A673 (cell line): ENCODE data around the gene RBM15B. TPM values are rescaled to one million over a fixed set of nuclear protein-coding genes. Genes with fewer than 3 reads are reported as not detected.

Experiments used
- BruUV-seq: library from RNA; stranded (reverse); fragments of 400-500 nt; replicated peaks from 2 replicates; lab custom pipeline; 2021; lab: Mats Ljungman, UMichigan
- CTCF ChIA-PET: fragments of 300-600 bp; sonication (Branson Sonifier 250); formaldehyde crosslinking; loops from one replicate; lab custom pipeline; 2022; ENCODE audit warnings: antibody characterized with exemption; lab: Charles Lee
- POLR2A ChIA-PET: fragments of 300-600 bp; sonication (Branson Sonifier 250); formaldehyde crosslinking; loops from one replicate; lab custom pipeline; 2022; ENCODE audit warnings: antibody characterized with exemption; ENCODE audit not compliant: low non-redundant PET; lab: Charles Lee
- DNase-seq: peaks from one replicate; pipeline ENCODE4 v3.0.0-alpha.2; 2015; ENCODE audit warnings: low spot score
- H3K27ac ChIP-seq: fragments of 200-600 bp; sonication (generic); 2 replicates; pipeline ENCODE4 v1.5.1; 2016; ENCODE audit warnings: mixed run types, low read depth, mild to moderate bottlenecking, mixed read lengths, antibody characterized with exemption, low read length; ENCODE audit not compliant: poor library complexity, severe bottlenecking
- H3K27me3 ChIP-seq: fragments of 200-600 bp; sonication (generic); replicated peaks from 2 replicates; pipeline ENCODE4 v1.6.1; 2017; ENCODE audit warnings: mixed run types, low read depth, mild to moderate bottlenecking, mixed read lengths, antibody characterized with exemption, low read length; ENCODE audit not compliant: insufficient read depth, poor library complexity
- H3K36me3 ChIP-seq: fragments of 200-600 bp; sonication (generic); 2 replicates; pipeline ENCODE4 v1.6.1; 2016; ENCODE audit warnings: mixed run types, mild to moderate bottlenecking, mixed read lengths, antibody characterized with exemption, low read length; ENCODE audit not compliant: insufficient read depth, poor library complexity, severe bottlenecking
- H3K4me1 ChIP-seq: fragments of 200-600 bp; sonication (generic); 2 replicates; pipeline ENCODE4 v1.6.1; 2017; ENCODE audit warnings: mixed run types, mild to moderate bottlenecking, mixed read lengths, antibody characterized with exemption, low read length; ENCODE audit not compliant: insufficient read depth, poor library complexity, severe bottlenecking
- H3K4me3 ChIP-seq: fragments of 200-600 bp; sonication (generic); 2 replicates; pipeline ENCODE4 v1.5.1; 2016; ENCODE audit warnings: low read depth, mixed run types, mild to moderate bottlenecking, mixed read lengths, low read length; ENCODE audit not compliant: poor library complexity, severe bottlenecking
- H3K9me3 ChIP-seq: fragments of 200-600 bp; sonication (generic); 2 replicates; pipeline ENCODE4 v1.6.1; 2016; ENCODE audit warnings: mixed run types, low read depth, mild to moderate bottlenecking, mixed read lengths, antibody characterized with exemption, low read length; ENCODE audit not compliant: poor library complexity, severe bottlenecking
- EZH2 ChIP-seq: fragments of 200-600 bp; sonication (generic); IDR thresholded peaks from 2 replicates; pipeline ENCODE4 v1.6.1; 2017; ENCODE audit warnings: borderline replicate concordance, low read depth, mild to moderate bottlenecking, mixed read lengths, antibody characterized with exemption, low read length; ENCODE audit not compliant: poor library complexity, severe bottlenecking
- intact Hi-C: fragments of 100-400 bp; cut with micrococcal nuclease; formaldehyde crosslinking; loops from one replicate; pipeline ENCODE4 v1.10.0; 2022; ENCODE audit not compliant: unreplicated experiment
- total RNA-seq: library from RNA; stranded (reverse); gene quantifications from 2 replicates; pipeline ENCODE4 v1.2.3, GENCODE V29; 2021
- TF ChIP-seq, protein P1 (sequence below): fragments of 300-800, 200-600 bp; sonication (generic); conservative IDR thresholded peaks from 2 replicates; pipeline ENCODE4 v1.5.1; 2017; ENCODE audit warnings: low read depth, mild to moderate bottlenecking, antibody characterized with exemption, low read length, moderate library complexity, mixed read lengths

The RBM15B gene
- total RNA-seq, 1 experiment from 2014 or later, result 26.8 TPM

DNA sequence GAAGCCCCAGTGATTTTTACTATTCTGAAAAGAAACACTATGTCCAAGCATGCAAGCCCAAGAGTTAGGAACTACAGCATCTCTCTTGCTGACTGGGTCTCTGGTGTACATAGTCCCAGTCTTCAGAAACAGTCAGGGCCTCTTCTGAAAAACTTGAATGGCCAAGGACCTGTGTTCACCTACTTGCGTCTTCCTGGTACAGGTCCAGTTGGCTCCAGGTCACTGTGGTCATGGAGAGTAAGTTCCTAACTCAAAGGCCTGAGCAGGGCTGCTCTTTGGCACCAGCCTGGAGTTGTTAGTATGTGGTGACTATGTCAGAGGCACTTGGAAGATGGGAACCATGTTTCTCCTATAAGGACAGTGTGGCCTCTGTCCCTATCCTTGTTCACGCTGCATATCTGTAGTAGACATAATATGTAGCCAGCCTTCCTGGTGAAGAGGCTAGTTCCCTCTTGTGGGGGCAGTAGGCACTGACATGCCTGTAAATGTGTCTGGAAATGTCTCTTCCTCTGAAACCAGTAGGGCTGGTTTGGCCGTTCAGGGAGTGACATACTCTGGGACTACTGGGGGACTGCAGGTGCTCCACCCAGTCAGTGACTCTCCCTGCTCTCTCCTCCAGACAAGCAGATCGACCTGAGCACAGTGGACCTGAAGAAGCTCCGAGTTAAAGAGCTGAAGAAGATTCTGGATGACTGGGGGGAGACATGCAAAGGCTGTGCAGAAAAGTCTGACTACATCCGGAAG, 2.6 kb upstream of the RBM15B start:
- POLR2A ChIA-PET, result no interaction called here
- H3K9me3 ChIP-seq, result no peaks in the 10 kb centered on the region
- no peak overlapping the region for H3K4me3 ChIP-seq
- H3K27ac ChIP-seq, result no peak overlapping the region
- BruUV-seq, result no TSS peak
- H3K27me3 ChIP-seq, result no peaks in the 10 kb centered on the region
- intact Hi-C loops, result loop anchor here (5.0 kb wide), 3 partner anchors 294 to 821 kb away; partner anchors contain the start of genes C3orf18, HEMK1 and MAPKAPK3
- no peak for TF ChIP-seq EZH2
- TF ChIP-seq, protein P1, sequence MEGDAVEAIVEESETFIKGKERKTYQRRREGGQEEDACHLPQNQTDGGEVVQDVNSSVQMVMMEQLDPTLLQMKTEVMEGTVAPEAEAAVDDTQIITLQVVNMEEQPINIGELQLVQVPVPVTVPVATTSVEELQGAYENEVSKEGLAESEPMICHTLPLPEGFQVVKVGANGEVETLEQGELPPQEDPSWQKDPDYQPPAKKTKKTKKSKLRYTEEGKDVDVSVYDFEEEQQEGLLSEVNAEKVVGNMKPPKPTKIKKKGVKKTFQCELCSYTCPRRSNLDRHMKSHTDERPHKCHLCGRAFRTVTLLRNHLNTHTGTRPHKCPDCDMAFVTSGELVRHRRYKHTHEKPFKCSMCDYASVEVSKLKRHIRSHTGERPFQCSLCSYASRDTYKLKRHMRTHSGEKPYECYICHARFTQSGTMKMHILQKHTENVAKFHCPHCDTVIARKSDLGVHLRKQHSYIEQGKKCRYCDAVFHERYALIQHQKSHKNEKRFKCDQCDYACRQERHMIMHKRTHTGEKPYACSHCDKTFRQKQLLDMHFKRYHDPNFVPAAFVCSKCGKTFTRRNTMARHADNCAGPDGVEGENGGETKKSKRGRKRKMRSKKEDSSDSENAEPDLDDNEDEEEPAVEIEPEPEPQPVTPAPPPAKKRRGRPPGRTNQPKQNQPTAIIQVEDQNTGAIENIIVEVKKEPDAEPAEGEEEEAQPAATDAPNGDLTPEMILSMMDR, result no peak
- peaks cover 6% of the 10 kb centered on the region for H3K4me1 ChIP-seq
- CTCF ChIA-PET, result interaction anchor here (0.6 to 0.7 kb wide), 4 partner anchors 250 to 1052 kb away, joined by 4 to 7 read pairs (median 5); no protein-coding TSS in a partner anchor
- DNase-seq, result peak; percentile 23
- peaks cover 37% of the 10 kb centered on the region for H3K36me3 ChIP-seq

DNA sequence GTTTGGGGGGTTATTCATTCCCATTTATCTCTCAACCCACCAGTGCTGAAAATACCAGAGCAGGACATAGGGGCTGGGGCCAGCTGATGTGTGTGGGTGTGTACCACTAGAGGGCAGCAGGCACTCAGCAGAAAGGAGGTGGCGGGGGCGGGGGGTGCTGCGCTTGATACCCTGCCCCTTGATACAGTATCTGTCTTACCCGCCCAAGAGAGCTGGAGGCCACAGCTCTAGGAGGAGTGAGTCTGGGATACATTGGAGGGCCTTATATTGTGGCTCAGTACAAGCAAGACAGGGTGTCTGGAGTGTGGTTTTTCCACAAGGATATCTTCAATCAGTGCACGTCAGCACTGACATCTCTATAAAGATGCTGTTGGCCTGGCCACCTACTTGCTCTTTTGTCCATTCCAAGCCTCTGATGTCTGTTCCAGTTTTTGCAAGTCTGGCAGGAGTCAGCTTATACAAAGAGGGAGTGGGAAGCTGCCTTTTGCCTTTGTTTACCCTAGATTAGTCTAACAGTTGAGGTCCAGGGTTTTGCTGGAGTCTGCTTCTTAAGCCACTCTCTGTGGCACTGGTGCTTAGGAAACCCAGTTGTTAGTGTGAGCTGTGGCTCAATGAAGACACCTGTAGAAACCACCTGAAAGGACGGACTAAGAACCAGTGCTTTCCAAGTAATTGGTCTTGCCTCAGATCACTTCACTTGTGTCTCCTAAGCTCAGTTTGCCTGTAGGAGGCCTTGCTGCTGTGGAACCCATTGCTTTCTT, 1.5 kb upstream of the RBM15B start:
- peaks cover 11% of the 10 kb centered on the region for H3K4me1 ChIP-seq
- no peak overlapping the region for H3K4me3 ChIP-seq
- H3K27me3 ChIP-seq, result no peaks in the 10 kb centered on the region
- intact Hi-C loops, result loop anchor here (5.0 kb wide), 3 partner anchors 293 to 822 kb away; partner anchors contain the start of genes C3orf18, HEMK1 and MAPKAPK3
- no TSS peak for BruUV-seq
- H3K27ac ChIP-seq, result no peak overlapping the region
- H3K9me3 ChIP-seq, result no peaks in the 10 kb centered on the region
- POLR2A ChIA-PET, result no interaction called here
- CTCF ChIA-PET, result interaction anchor here (0.6 to 0.7 kb wide), 4 partner anchors 249 to 1053 kb away, joined by 4 to 7 read pairs (median 5); no protein-coding TSS in a partner anchor
- no peak for TF ChIP-seq EZH2
- TF ChIP-seq, protein P1, result peak; percentile 70
- DNase-seq, result peak; percentile 58
- peaks cover 48% of the 10 kb centered on the region for H3K36me3 ChIP-seq

DNA sequence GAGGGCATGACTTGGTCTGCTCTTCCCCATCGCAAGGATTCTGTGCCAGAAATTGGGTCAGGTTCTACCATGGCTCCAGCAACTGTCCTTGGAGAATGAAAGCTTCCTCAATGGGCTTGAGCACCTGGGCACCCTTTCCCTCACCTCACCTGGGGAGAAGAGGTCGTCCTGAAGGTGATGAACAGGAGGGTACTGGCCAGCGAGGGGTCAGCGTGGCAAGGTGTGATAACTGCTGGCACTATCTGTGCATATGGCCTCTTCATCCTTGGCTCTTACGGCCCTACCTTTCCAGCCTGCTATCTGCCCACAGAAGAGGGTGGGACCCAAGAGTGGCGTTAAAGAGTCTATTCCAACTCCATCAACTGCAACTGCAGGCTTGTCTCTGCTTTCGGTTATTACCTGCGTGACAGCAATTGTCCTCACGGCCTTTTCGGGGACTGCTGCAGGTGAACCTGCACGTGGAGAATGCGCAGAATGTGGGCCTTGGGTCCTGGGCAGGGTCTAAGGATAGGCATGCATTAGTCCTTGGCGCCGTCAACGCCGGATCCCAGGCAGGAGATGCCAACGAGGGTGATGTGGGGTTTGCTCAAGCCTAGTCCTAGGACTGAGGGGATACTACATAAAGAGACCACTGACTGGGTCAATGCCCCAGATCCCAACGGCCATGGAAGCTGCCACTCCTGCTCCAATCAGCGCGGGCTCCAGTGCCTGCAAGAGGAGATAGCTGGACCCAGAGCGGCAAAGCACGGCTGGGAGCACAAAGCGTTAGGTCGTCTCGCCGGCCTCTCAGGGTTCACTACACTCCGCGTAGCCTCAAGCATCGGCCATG, 625 bp upstream of the RBM15B start:
- Histone ChIP-seq H3K36me3 (peaks cover 56% of the 10 kb centered on the region), H3K27ac (peak overlapping the region; percentile 47), H3K4me3 (peak overlapping the region; percentile 41), H3K9me3 (no peaks in the 10 kb centered on the region), H3K27me3 (no peaks in the 10 kb centered on the region), H3K4me1 (peaks cover 11% of the 10 kb centered on the region)
- CTCF ChIA-PET, result no interaction called here
- BruUV-seq, result no TSS peak
- no peak for DNase-seq
- intact Hi-C loops, result no loop called here
- POLR2A ChIA-PET, result no interaction called here
- no peak for TF ChIP-seq EZH2
- TF ChIP-seq, protein P1, result peak; percentile 69; the same call in 1 of the 2 replicates
